Measurements from ENCODE around the gene CHRNA4. TPM values are rescaled to one million over a fixed set of nuclear protein-coding genes. Genes with fewer than 3 reads are reported as not detected.
A peak's percentile ranks its signal among the peaks of the same experiment; 100 is the strongest.

Gene CHRNA4
- polyA plus RNA-seq, 1 of the 3 experiments (the other 2 are of a cell fraction): not detected

- CTCF ChIA-PET: interaction anchor here (1.0 to 5.1 kb wide), 3 partner anchors 36 to 55 kb away, joined by 6 to 33 read pairs (median 14); no protein-coding TSS in a partner anchor
- POLR2A ChIA-PET: no interaction called here
- H3K9ac ChIP-seq: no peak overlapping the region
Observed at GRCh38 chr20:63346131-63347080, 14.7 kb downstream of the CHRNA4 start.

GRCh38 chr20:63345328-63346100 is 15.6 kb downstream of the CHRNA4 start:
- POLR2A ChIA-PET: no interaction called here
- H3K36me3 ChIP-seq (replicated peaks in 1 of 2; ENCODE audit: control insufficient read depth in 1 of 2, insufficient read depth in 2 of 2, low read length in 1 of 2): no peaks in the 10 kb centered on the region
- CTCF ChIA-PET: interaction anchor here (1.0 to 5.1 kb wide), 4 partner anchors 36 to 54 kb away, joined by 3 to 33 read pairs (median 10); no protein-coding TSS in a partner anchor
- H3K9ac ChIP-seq: no peak overlapping the region
- no peak overlapping the region for H3K4me2 ChIP-seq
- H3K79me2 ChIP-seq (ENCODE audit: insufficient read depth): no peaks in the 10 kb centered on the region
- H3K4me1 ChIP-seq (ENCODE audit: control insufficient read depth in 1 of 2, insufficient read depth in 2 of 2, low read depth in 1 of 2, low read length in 1 of 2): peaks cover 0 to 14% of the 10 kb centered on the region in 2 experiments; a peak in 1 of 4 replicates
- no peak overlapping the region for H2AFZ ChIP-seq (ENCODE audit: low read depth)
- no peak overlapping the region for H3K27ac ChIP-seq (ENCODE audit: low read depth in 2 of 2, low read length in 1 of 2)
- WGBS (ENCODE audit: low lambda C conversion rate): 53% methylated on average over 14 of the region's 27 CpGs
- H3K9me2 ChIP-seq: no peaks in the 10 kb centered on the region
- no peaks in the 10 kb centered on the region for H3K9me3 ChIP-seq
- no peaks in the 10 kb centered on the region for H3K27me3 ChIP-seq (ENCODE audit: insufficient read depth)
- no peaks in the 10 kb centered on the region for H4K20me1 ChIP-seq (ENCODE audit: insufficient read depth)
- peak; percentile 71 for DNase-seq
- H3K4me3 ChIP-seq (ENCODE audit: low read depth in 2 of 2, low read length in 1 of 2): no peak overlapping the region
- H3F3A ChIP-seq (replicated peaks; ENCODE audit: insufficient read depth): no peaks in the 10 kb centered on the region
- TF ChIP-seq RCOR1 (IDR thresholded peaks at IDR 0.05; ENCODE audit: low read length): no peak
- no peak for TF ChIP-seq TEAD4 (IDR thresholded peaks at IDR 0.05; ENCODE audit: borderline replicate concordance, insufficient read depth)
- TF ChIP-seq, protein P1, sequence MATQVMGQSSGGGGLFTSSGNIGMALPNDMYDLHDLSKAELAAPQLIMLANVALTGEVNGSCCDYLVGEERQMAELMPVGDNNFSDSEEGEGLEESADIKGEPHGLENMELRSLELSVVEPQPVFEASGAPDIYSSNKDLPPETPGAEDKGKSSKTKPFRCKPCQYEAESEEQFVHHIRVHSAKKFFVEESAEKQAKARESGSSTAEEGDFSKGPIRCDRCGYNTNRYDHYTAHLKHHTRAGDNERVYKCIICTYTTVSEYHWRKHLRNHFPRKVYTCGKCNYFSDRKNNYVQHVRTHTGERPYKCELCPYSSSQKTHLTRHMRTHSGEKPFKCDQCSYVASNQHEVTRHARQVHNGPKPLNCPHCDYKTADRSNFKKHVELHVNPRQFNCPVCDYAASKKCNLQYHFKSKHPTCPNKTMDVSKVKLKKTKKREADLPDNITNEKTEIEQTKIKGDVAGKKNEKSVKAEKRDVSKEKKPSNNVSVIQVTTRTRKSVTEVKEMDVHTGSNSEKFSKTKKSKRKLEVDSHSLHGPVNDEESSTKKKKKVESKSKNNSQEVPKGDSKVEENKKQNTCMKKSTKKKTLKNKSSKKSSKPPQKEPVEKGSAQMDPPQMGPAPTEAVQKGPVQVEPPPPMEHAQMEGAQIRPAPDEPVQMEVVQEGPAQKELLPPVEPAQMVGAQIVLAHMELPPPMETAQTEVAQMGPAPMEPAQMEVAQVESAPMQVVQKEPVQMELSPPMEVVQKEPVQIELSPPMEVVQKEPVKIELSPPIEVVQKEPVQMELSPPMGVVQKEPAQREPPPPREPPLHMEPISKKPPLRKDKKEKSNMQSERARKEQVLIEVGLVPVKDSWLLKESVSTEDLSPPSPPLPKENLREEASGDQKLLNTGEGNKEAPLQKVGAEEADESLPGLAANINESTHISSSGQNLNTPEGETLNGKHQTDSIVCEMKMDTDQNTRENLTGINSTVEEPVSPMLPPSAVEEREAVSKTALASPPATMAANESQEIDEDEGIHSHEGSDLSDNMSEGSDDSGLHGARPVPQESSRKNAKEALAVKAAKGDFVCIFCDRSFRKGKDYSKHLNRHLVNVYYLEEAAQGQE (IDR thresholded peaks at IDR 0.05; ENCODE audit: low read depth, low read length): no peak
- no peak for TF ChIP-seq SIN3A (IDR thresholded peaks at IDR 0.05; ENCODE audit: borderline replicate concordance, low read depth, low read length)
- TF ChIP-seq ELF1 (IDR thresholded peaks at IDR 0.05): no peak
- no peak for TF ChIP-seq NRF1 (IDR thresholded peaks at IDR 0.05; ENCODE audit: low read depth, low read length)
- no peak for TF ChIP-seq USF2 (IDR thresholded peaks at IDR 0.05; ENCODE audit: borderline replicate concordance, low read depth, low read length)

More at GRCh38 chr20:63346131-63347080, 14.7 kb downstream of the CHRNA4 start:
- no peak overlapping the region for H3K27ac ChIP-seq (ENCODE audit: low read depth in 2 of 2, low read length in 1 of 2)
- peaks cover 0 to 14% of the 10 kb centered on the region in 2 experiments; a peak in 1 of 4 replicates for H3K4me1 ChIP-seq (ENCODE audit: control insufficient read depth in 1 of 2, insufficient read depth in 2 of 2, low read depth in 1 of 2, low read length in 1 of 2)
- TF ChIP-seq, protein P2, sequence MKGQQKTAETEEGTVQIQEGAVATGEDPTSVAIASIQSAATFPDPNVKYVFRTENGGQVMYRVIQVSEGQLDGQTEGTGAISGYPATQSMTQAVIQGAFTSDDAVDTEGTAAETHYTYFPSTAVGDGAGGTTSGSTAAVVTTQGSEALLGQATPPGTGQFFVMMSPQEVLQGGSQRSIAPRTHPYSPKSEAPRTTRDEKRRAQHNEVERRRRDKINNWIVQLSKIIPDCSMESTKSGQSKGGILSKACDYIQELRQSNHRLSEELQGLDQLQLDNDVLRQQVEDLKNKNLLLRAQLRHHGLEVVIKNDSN (IDR thresholded peaks at IDR 0.05; ENCODE audit: borderline replicate concordance, low read depth): no peak
- TF ChIP-seq FOXM1 (IDR thresholded peaks at IDR 0.05; ENCODE audit: low read depth) (no peak), MEF2A (IDR thresholded peaks at IDR 0.05; ENCODE audit: borderline replicate concordance, low read depth) (no peak), FOXJ3 (CRISPR knock-in tag; IDR thresholded peaks at IDR 0.05) (no peak), RAD21 (IDR thresholded peaks at IDR 0.05; ENCODE audit: low read length) (no peak), NRF1 (IDR thresholded peaks at IDR 0.05; ENCODE audit: low read depth, low read length) (no peak), USF2 (IDR thresholded peaks at IDR 0.05; ENCODE audit: borderline replicate concordance, low read depth, low read length) (no peak), TAF1 (IDR thresholded peaks at IDR 0.05; ENCODE audit: borderline replicate concordance, low read depth, low read length) (no peak), FOSL2 (IDR thresholded peaks at IDR 0.05; ENCODE audit: borderline replicate concordance, low read depth) (no peak), CHD2 (IDR thresholded peaks at IDR 0.05; ENCODE audit: low read length, partially characterized antibody) (no peak), SIN3A (IDR thresholded peaks at IDR 0.05; ENCODE audit: borderline replicate concordance, low read depth, low read length) (no peak), ELF1 (IDR thresholded peaks at IDR 0.05) (no peak), POLR2AphosphoS5 (IDR thresholded peaks at IDR 0.05; ENCODE audit: low read depth, low read length) (no peak), GABPA (IDR thresholded peaks at IDR 0.05; ENCODE audit: low read depth) (no peak), JUND (IDR thresholded peaks at IDR 0.05) (no peak)
- TF ChIP-seq, protein P3, sequence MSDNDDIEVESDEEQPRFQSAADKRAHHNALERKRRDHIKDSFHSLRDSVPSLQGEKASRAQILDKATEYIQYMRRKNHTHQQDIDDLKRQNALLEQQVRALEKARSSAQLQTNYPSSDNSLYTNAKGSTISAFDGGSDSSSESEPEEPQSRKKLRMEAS (IDR thresholded peaks at IDR 0.05; ENCODE audit: low read depth): no peak
- H3K9me3 ChIP-seq: no peaks in the 10 kb centered on the region
- no peaks in the 10 kb centered on the region for H3F3A ChIP-seq (replicated peaks; ENCODE audit: insufficient read depth)
- H2AFZ ChIP-seq (ENCODE audit: low read depth): no peak overlapping the region
- no peaks in the 10 kb centered on the region for H3K36me3 ChIP-seq (replicated peaks in 1 of 2; ENCODE audit: control insufficient read depth in 1 of 2, insufficient read depth in 2 of 2, low read length in 1 of 2)
- no peaks in the 10 kb centered on the region for H3K27me3 ChIP-seq (ENCODE audit: insufficient read depth)
- 79% methylated on average over 27 of the region's 50 CpGs for WGBS (ENCODE audit: low lambda C conversion rate)
- no peak overlapping the region for H3K4me3 ChIP-seq (ENCODE audit: low read depth in 2 of 2, low read length in 1 of 2)
- H4K20me1 ChIP-seq (ENCODE audit: insufficient read depth): no peaks in the 10 kb centered on the region
- no peaks in the 10 kb centered on the region for H3K9me2 ChIP-seq
- H3K4me2 ChIP-seq: no peak overlapping the region
- no peak for DNase-seq
- H3K79me2 ChIP-seq (ENCODE audit: insufficient read depth): no peaks in the 10 kb centered on the region

Measured in SK-N-SH (cell line).